GM20000 (cell line): ENCODE measurements around the gene SEL1L.

ENCODE experiments used
- DNase-seq: peaks from one replicate; pipeline ENCODE4 v3.0.0; 2012; ENCODE audit warnings: low spot score
- TF ChIP-seq, protein P1 (sequence below): IDR thresholded peaks from 2 replicates; pipeline ENCODE4 v1.5.1; 2012; ENCODE audit warnings: mild to moderate bottlenecking, control low read depth; ENCODE audit errors: extremely low read depth, missing control alignments

SEL1L gene

DNA sequence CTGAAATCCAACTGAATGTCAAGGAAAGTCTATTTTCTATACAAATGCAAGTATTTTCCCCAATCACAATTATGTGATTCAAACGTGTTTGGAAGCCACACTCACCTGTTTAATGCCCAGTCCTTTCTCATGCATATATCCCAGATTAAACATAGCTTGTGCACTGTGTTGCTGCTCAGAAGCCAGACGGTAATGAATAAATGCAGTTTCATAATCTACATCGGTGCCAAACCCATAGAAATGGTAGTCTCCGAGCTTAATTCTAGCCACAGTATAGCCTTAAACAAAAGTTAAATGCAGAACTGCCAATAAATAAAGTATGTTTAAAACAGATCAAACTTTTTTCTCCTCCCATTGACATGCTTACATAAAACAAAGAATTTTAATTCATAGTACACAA lies 49.5 kb downstream of the SEL1L start:
- no peak for DNase-seq
- TF ChIP-seq, protein P1, sequence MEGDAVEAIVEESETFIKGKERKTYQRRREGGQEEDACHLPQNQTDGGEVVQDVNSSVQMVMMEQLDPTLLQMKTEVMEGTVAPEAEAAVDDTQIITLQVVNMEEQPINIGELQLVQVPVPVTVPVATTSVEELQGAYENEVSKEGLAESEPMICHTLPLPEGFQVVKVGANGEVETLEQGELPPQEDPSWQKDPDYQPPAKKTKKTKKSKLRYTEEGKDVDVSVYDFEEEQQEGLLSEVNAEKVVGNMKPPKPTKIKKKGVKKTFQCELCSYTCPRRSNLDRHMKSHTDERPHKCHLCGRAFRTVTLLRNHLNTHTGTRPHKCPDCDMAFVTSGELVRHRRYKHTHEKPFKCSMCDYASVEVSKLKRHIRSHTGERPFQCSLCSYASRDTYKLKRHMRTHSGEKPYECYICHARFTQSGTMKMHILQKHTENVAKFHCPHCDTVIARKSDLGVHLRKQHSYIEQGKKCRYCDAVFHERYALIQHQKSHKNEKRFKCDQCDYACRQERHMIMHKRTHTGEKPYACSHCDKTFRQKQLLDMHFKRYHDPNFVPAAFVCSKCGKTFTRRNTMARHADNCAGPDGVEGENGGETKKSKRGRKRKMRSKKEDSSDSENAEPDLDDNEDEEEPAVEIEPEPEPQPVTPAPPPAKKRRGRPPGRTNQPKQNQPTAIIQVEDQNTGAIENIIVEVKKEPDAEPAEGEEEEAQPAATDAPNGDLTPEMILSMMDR, result no peak

DNA sequence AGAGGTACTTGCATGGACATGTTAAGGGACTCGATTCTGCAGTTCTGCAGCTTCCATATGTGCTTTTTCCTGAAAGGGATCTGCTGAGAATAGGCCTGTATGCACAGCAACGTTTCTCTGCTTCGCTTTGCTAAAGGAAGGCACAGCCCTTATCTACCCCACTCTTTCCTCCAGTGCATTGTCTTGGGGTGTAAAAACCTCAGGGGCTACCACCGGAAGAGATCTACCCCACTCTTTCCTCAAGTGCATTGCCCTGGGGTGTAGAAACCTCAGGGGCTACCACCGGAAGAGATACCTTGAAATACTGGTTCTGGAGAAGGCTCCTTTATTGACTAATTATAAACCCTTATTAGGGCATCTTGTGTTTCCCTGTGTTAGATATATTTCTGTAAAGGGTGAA lies 52.9 kb downstream of the SEL1L start:
- TF ChIP-seq, protein P1, result no peak
- DNase-seq, result no peak

DNA sequence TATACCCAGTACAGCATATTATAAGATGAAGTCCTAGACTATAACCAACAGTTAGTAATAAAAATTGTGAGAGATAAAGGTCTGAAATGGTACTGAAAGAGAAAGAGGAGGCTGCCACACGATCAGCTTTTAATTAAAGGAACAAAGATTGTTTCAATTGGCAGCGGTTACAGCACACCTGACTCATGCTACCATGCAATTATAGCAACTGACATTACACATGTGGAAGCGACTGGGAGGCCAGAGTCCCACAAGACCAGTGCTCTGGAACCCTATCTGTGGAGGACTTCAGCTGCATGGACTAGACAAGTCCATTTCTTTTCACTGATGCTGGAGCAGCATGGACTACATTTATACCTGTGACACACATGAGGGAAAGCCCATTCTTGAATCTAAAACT lies 55.2 kb downstream of the SEL1L start:
- TF ChIP-seq, protein P1, result no peak

DNA sequence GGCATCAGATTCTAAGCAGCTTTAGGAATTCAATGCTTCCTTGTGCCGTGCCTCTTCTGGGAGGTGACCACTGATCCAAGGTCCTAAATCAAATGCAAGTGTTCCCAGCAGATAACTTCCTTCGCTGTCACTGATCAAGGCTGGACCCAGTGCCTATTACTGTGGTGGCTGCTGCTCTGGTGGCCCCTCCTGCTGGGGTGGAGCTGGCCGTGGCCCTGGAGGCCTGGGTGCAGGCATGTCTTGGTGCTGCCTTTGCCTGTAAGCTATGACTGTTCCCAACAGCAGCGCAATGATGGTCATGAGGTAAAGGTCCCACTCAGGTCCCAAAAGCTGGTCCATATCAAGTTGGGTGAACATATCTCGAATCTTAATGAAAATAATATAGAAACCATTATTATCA lies 56.8 kb downstream of the SEL1L start:
- no peak for DNase-seq
- TF ChIP-seq, protein P1, result no peak

More for the DNA sequence above, 55.2 kb downstream of the SEL1L start:
- DNase-seq, result no peak

DNA sequence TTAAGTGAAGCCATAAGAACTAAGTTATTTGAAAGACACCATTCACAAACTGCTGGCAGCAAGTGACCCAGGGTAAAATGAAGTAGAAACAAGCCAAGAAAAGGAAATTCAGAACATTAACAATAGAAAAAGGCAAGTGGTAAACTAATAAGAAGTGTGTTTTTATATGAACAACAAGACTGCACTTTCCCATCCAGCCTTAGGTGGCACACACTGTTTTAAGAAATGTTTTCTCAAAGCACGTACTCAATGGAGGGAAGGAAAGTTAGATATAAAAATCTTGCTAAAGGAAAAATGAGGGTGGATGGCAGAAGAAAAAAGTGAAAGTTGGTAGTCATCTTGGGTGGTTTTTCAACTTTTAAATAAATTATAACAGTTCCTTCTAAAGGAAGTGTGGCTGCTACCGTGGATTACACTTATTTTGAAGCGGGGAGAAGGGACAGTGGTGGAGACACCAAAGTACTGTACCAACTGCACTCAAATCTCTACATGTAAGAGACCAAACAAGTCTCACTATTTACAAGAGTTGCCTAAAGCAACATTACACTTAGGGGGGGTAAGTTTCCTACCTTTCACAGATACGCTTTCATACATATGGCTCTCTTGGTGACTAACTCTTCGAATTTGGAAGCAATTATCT lies 58.8 kb downstream of the SEL1L start:
- TF ChIP-seq, protein P1, result no peak
- no peak for DNase-seq

DNA sequence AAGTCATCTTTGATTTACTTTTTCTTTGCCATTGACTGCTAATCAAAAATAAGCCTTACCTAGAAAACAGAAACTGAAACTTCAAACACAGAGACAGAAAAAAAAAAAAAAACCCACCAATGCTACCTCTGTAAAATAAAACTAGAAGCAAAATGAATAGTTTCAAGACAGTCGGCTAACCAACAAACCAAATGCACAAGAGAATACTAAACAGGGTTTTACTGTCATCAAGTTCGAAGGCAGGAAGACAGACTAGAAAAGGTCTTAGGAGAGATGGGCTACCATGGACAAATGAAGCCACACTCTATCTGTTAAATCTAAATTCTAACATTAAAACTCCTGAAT lies 59.5 kb downstream of the SEL1L start:
- peak; percentile 55 for DNase-seq

DNA sequence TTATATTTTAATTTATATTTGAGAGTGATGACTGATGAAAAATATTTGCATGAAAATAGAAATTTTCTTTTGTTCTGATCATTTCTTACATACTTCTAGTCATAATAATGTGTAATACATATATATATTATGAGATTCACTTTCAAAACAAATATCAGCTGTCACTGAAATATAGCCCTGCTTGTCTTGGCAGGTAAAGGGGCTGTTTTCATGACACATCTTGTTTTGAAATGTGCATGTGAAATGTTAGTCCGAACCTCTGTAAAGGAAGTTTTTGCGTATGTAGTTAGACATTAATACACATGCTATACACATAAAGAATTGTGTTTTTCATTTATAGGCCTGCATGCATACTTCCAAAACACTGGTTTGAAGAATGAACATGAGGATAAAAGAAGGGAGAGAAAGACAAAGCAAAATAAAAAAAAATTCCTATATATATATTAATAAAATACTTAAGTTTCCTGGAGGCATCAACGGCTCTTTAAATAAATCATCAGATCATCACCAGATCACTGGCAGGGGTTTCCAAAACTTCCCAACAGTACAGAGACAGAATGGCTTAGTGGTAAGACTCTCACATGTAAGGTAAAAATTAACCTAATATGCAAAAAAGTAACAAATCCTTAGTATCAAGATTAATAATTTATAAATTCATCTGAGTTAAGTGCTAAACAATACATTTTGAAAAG lies 60.1 kb downstream of the SEL1L start:
- TF ChIP-seq, protein P1, result no peak
- no peak for DNase-seq

More for the DNA sequence above, 59.5 kb downstream of the SEL1L start:
- TF ChIP-seq, protein P1, result no peak
